Keratinocyte (primary cell): ENCODE results near the gene CCDC28B. TPM values are rescaled to one million over a fixed set of nuclear protein-coding genes. Genes with fewer than 3 reads are reported as not detected.

Source experiments
- DNase-seq: peaks from one replicate; pipeline ENCODE4 v3.0.0-alpha.2; 2011; ENCODE audit warnings: low read depth, missing footprints, low spot score
- FAIRE-seq: peaks from 2 replicates; lab custom pipeline; 2011; peaks lifted over from hg19 to GRCh38; lab: Jason Lieb, UNC
- H2AFZ ChIP-seq: 2 replicates; pipeline ENCODE4 v1.6.0; 2012; ENCODE audit warnings: low read length, control low read depth, inconsistent platforms; ENCODE audit not compliant: control insufficient read depth
- H3K27ac ChIP-seq: 2 replicates; pipeline ENCODE4 v1.5.1; 2011; ENCODE audit warnings: low read length; ENCODE audit not compliant: control insufficient read depth, insufficient read depth
- H3K27me3 ChIP-seq: 3 replicates; pipeline ENCODE4 v1.6.0; 2011; ENCODE audit warnings: low read length; ENCODE audit not compliant: control insufficient read depth, insufficient read depth; ENCODE audit errors: extremely low read depth
- H3K36me3 ChIP-seq, 2 experiments: 2 replicates in 1 of 2; 3 replicates in 1 of 2; pipeline ENCODE4 v1.5.1; 2011; ENCODE audit warnings: low read length in 2 of 2, mild to moderate bottlenecking in 1 of 2; ENCODE audit not compliant: control insufficient read depth in 2 of 2, insufficient read depth in 2 of 2; ENCODE audit errors: extremely low read depth in 1 of 2
- H3K4me1 ChIP-seq: 3 replicates; pipeline ENCODE4 v1.5.1; 2011; ENCODE audit warnings: low read length; ENCODE audit not compliant: control insufficient read depth, insufficient read depth; ENCODE audit errors: extremely low read depth
- H3K4me2 ChIP-seq: 3 replicates; pipeline ENCODE4 v1.6.0; 2011; ENCODE audit warnings: low read depth, low read length; ENCODE audit not compliant: control insufficient read depth, insufficient read depth; ENCODE audit errors: extremely low read depth
- H3K4me3 ChIP-seq, 3 experiments: fragments of 200-600 bp in 1 of 3; sonication (generic) in 1 of 3; 2 replicates in 2 of 3; 3 replicates in 1 of 3; pipeline ENCODE4 v1.5.1; 2011 to 2016; ENCODE audit warnings: low read length in 3 of 3, mild to moderate bottlenecking in 3 of 3, control low read depth in 2 of 3, inconsistent platforms in 1 of 3, low read depth in 1 of 3, mixed read lengths in 1 of 3, mixed run types in 1 of 3, moderate library complexity in 1 of 3; ENCODE audit not compliant: control insufficient read depth in 2 of 3, insufficient read depth in 2 of 3; ENCODE audit errors: extremely low read depth in 1 of 3
- H3K79me2 ChIP-seq: 2 replicates; pipeline ENCODE4 v1.6.0; 2012; ENCODE audit warnings: low read length; ENCODE audit not compliant: control insufficient read depth, insufficient read depth
- H3K9ac ChIP-seq: 3 replicates; pipeline ENCODE4 v1.6.0; 2011; ENCODE audit warnings: low read length; ENCODE audit not compliant: control insufficient read depth, insufficient read depth; ENCODE audit errors: extremely low read depth
- H3K9me1 ChIP-seq: 3 replicates; pipeline ENCODE4 v1.6.0; 2011; ENCODE audit warnings: low read length; ENCODE audit not compliant: control insufficient read depth, insufficient read depth; ENCODE audit errors: extremely low read depth
- H3K9me3 ChIP-seq: 2 replicates; pipeline ENCODE4 v1.5.1; 2012; ENCODE audit warnings: low read depth, low read length; ENCODE audit not compliant: control insufficient read depth
- H4K20me1 ChIP-seq: 3 replicates; pipeline ENCODE4 v1.6.0; 2011; ENCODE audit warnings: low read length; ENCODE audit not compliant: control insufficient read depth, insufficient read depth; ENCODE audit errors: extremely low read depth
- CTCF ChIP-seq, 3 experiments: IDR thresholded peaks in 1 of 3; conservative IDR thresholded peaks in 1 of 3; optimal IDR thresholded peaks in 1 of 3; 2 replicates in 2 of 3; 3 replicates in 1 of 3; pipeline versions ENCODE3 to v1.5.1; 2011; ENCODE audit warnings: low read length in 3 of 3, mild to moderate bottlenecking in 3 of 3, moderate library complexity in 2 of 3, control low read depth in 1 of 3, inconsistent platforms in 1 of 3; ENCODE audit not compliant: insufficient read depth in 2 of 3; ENCODE audit errors: extremely low read depth in 1 of 3
- EZH2 ChIP-seq: IDR thresholded peaks from one replicate; pipeline ENCODE4 v1.6.1; 2012; ENCODE audit warnings: inconsistent platforms, mild to moderate bottlenecking, low read length, moderate library complexity
- dilution Hi-C: fragments of 300-500 bp; cut with MboI; formaldehyde crosslinking; loops from one replicate; pipeline ENCODE4 v1.7.0; 2020; ENCODE audit warnings: low sequenced_read_pairs; ENCODE audit not compliant: extremely low pct_ligation_motif_present
- polyA plus RNA-seq, 5 experiments: library from polyadenylated mRNA; depleted of rRNA in 3 of 5; stranded (reverse) in 3 of 5; stranded (forward) in 1 of 5; unstranded in 1 of 5; fragments of >200 nt; gene quantifications; 1 replicate in 1 of 5; 2 replicates in 3 of 5; 3 replicates in 1 of 5; pipeline versions ENCODE4 v1.2.1 to v1.2.3, GENCODE V29; 2011 to 2012; ENCODE audit warnings: missing spikeins in 2 of 5, low read depth in 1 of 5, low replicate concordance in 1 of 5

Gene CCDC28B
- polyA plus RNA-seq, 1 donor (not counting 4 experiments of a cell fraction or from before 2014, with no cell fraction given): 3.6 TPM

- H3K4me2 ChIP-seq: no peak overlapping the region
- TF ChIP-seq CTCF (optimal IDR thresholded peaks at IDR 0.05 in 1 of 3, IDR thresholded peaks at IDR 0.05 in 1 of 3, conservative IDR thresholded peaks at IDR 0.05 in 1 of 3; ENCODE audit: extremely low read depth in 1 of 3, insufficient read depth in 2 of 3, low read length in 3 of 3) (no peak), EZH2 (no peak)
- no peaks in the 10 kb centered on the region for H4K20me1 ChIP-seq
- H3K36me3 ChIP-seq: peaks cover 25 to 33% of the 10 kb centered on the region in 2 experiments
- DNase-seq (no peak), FAIRE-seq (no peak)
- H3K27ac ChIP-seq: no peak overlapping the region
- H3K79me2 ChIP-seq: no peaks in the 10 kb centered on the region
- H2AFZ ChIP-seq: no peak overlapping the region
- H3K27me3 ChIP-seq: no peaks in the 10 kb centered on the region
- H3K4me1 ChIP-seq: peaks cover 14% of the 10 kb centered on the region
- no peak overlapping the region for H3K4me3 ChIP-seq
- no peak overlapping the region for H3K9ac ChIP-seq
- H3K9me3 ChIP-seq: no peaks in the 10 kb centered on the region
- dilution Hi-C loops: no loop called here
- H3K9me1 ChIP-seq: no peaks in the 10 kb centered on the region
Measured at GRCh38 chr1:32198237-32199042, 2.0 kb upstream of the CCDC28B start.

GRCh38 chr1:32199043-32199716 is 1.2 kb upstream of the CCDC28B start:
- TF ChIP-seq CTCF (optimal IDR thresholded peaks at IDR 0.05 in 1 of 3, IDR thresholded peaks at IDR 0.05 in 1 of 3, conservative IDR thresholded peaks at IDR 0.05 in 1 of 3; ENCODE audit: extremely low read depth in 1 of 3, insufficient read depth in 2 of 3, low read length in 3 of 3) (no peak), EZH2 (no peak)
- peaks cover 20 to 27% of the 10 kb centered on the region in 2 experiments for H3K36me3 ChIP-seq
- H3K9me1 ChIP-seq: no peaks in the 10 kb centered on the region
- H2AFZ ChIP-seq: no peak overlapping the region
- H3K27me3 ChIP-seq: no peaks in the 10 kb centered on the region
- H3K9ac ChIP-seq: no peak overlapping the region
- DNase-seq (no peak), FAIRE-seq (no peak)
- H3K4me1 ChIP-seq: peaks cover 14% of the 10 kb centered on the region
- no peak overlapping the region for H3K4me3 ChIP-seq
- H4K20me1 ChIP-seq: no peaks in the 10 kb centered on the region
- H3K9me3 ChIP-seq: no peaks in the 10 kb centered on the region
- H3K27ac ChIP-seq: no peak overlapping the region
- no peaks in the 10 kb centered on the region for H3K79me2 ChIP-seq
- dilution Hi-C loops: no loop called here
- no peak overlapping the region for H3K4me2 ChIP-seq
